ENCODE results near the gene PKN3. TPM values are rescaled to one million over a fixed set of nuclear protein-coding genes. Genes with fewer than 3 reads are reported as not detected.

Gene PKN3
- total RNA-seq, 2 experiments from 2014 or later: 0.95 to 1.9 TPM

DNA sequence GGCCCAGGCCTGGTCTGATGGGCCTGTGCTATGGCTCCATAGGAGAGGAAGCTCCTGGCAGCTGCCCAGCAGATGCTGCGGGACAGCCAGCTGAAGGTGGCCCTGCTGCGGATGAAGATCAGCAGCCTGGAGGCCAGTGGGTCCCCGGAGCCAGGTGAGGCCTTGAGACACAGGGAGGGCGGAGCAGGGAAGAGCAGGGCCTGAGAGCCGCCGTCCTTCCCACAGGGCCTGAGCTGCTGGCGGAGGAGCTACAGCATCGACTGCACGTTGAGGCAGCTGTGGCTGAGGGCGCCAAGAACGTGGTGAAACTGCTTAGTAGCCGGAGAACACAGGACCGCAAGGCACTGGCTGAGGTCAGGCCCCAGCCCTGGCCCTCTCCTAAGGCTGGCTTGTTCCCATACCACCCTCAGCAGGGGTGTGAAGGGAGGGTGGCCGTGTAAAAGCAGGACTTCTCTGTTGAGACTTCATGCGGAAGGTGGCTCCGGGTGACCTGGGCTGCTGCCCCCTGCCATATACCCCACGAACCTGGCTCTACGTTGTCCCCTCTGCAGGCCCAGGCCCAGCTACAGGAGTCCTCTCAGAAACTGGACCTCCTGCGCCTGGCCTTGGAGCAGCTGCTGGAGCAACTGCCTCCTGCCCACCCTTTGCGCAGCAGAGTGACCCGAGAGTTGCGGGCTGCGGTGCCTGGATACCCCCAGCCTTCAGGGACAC, 4.5 kb downstream of the PKN3 start:
- Histone ChIP-seq H3K4me3 (ENCODE audit: low read length) (no peak overlapping the region), H3K4me1 (ENCODE audit: insufficient read depth, low read length) (peaks cover 14% of the 10 kb centered on the region), H3K27ac (ENCODE audit: low read depth in 1 of 2, low read length in 2 of 2) (no peak overlapping the region), H3K9me3 (ENCODE audit: control insufficient read depth in 1 of 2, insufficient read depth in 1 of 2, low read length in 2 of 2) (peaks cover 0 to 3% of the 10 kb centered on the region in 2 experiments), H3K36me3 (ENCODE audit: insufficient read depth, low read length) (no peaks in the 10 kb centered on the region), H3K27me3 (ENCODE audit: control insufficient read depth in 1 of 2, insufficient read depth in 2 of 2, low read length in 2 of 2) (no peaks in the 10 kb centered on the region)
- no peak for ATAC-seq (ENCODE audit: poor library complexity)
- CTCF ChIA-PET: interaction anchor here (0.5 kb wide), 1 partner anchor 160 kb away, joined by 3 read pairs; no protein-coding TSS in a partner anchor
- H3K36me3 Mint-ChIP-seq (ENCODE audit: low read depth): no peaks in the 10 kb centered on the region
- H3K4me1 Mint-ChIP-seq (ENCODE audit: low read depth): peaks cover 11% of the 10 kb centered on the region
- H3K9me3 Mint-ChIP-seq: no peaks in the 10 kb centered on the region
- intact Hi-C loops (cut with DNase I, micrococcal nuclease): no loop called here
- no peak overlapping the region for H3K4me3 Mint-ChIP-seq
- TF ChIP-seq, protein P1, sequence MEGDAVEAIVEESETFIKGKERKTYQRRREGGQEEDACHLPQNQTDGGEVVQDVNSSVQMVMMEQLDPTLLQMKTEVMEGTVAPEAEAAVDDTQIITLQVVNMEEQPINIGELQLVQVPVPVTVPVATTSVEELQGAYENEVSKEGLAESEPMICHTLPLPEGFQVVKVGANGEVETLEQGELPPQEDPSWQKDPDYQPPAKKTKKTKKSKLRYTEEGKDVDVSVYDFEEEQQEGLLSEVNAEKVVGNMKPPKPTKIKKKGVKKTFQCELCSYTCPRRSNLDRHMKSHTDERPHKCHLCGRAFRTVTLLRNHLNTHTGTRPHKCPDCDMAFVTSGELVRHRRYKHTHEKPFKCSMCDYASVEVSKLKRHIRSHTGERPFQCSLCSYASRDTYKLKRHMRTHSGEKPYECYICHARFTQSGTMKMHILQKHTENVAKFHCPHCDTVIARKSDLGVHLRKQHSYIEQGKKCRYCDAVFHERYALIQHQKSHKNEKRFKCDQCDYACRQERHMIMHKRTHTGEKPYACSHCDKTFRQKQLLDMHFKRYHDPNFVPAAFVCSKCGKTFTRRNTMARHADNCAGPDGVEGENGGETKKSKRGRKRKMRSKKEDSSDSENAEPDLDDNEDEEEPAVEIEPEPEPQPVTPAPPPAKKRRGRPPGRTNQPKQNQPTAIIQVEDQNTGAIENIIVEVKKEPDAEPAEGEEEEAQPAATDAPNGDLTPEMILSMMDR (IDR thresholded peaks at IDR 0.05): no peak
- H3K27me3 Mint-ChIP-seq: no peaks in the 10 kb centered on the region
- no peak for DNase-seq
- POLR2A ChIA-PET: no interaction called here
- no peak overlapping the region for H3K27ac Mint-ChIP-seq

DNA sequence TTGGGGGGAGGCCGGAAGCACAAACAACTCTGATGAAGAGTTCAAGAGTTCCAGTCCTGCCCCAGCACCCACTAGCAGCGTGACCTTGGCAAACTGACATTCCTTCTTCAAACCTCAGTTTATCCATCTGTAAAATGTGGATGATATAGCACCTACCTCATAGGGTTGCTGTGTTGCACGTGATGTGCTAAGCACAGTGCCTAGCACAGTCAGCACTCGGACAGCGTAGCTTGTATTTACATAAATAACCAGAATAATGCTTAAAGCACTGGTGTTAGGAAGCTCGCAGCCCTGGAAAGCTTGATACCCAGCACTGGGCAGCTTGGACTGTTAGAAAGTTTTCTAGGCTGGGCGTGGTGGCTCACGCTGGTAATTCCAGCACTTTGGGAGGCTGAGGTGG, 5.1 kb downstream of the PKN3 start:
- no peak for ATAC-seq (ENCODE audit: poor library complexity)
- Histone ChIP-seq H3K9me3 (ENCODE audit: control insufficient read depth in 1 of 2, insufficient read depth in 1 of 2, low read length in 2 of 2) (peaks cover 0 to 3% of the 10 kb centered on the region in 2 experiments), H3K36me3 (ENCODE audit: insufficient read depth, low read length) (no peaks in the 10 kb centered on the region), H3K27ac (ENCODE audit: low read depth in 1 of 2, low read length in 2 of 2) (no peak overlapping the region), H3K4me1 (ENCODE audit: insufficient read depth, low read length) (peaks cover 9% of the 10 kb centered on the region), H3K27me3 (ENCODE audit: control insufficient read depth in 1 of 2, insufficient read depth in 2 of 2, low read length in 2 of 2) (no peaks in the 10 kb centered on the region), H3K4me3 (ENCODE audit: low read length) (no peak overlapping the region)
- DNase-seq: no peak
- intact Hi-C loops (cut with DNase I, micrococcal nuclease): no loop called here
- POLR2A ChIA-PET: no interaction called here
- Mint-ChIP-seq H3K4me1 (ENCODE audit: low read depth) (peaks cover 6% of the 10 kb centered on the region), H3K36me3 (ENCODE audit: low read depth) (no peaks in the 10 kb centered on the region), H3K4me3 (no peak overlapping the region), H3K9me3 (no peaks in the 10 kb centered on the region), H3K27ac (no peak overlapping the region), H3K27me3 (no peaks in the 10 kb centered on the region)
- TF ChIP-seq, protein P1 (IDR thresholded peaks at IDR 0.05): no peak
- CTCF ChIA-PET: no interaction called here

DNA sequence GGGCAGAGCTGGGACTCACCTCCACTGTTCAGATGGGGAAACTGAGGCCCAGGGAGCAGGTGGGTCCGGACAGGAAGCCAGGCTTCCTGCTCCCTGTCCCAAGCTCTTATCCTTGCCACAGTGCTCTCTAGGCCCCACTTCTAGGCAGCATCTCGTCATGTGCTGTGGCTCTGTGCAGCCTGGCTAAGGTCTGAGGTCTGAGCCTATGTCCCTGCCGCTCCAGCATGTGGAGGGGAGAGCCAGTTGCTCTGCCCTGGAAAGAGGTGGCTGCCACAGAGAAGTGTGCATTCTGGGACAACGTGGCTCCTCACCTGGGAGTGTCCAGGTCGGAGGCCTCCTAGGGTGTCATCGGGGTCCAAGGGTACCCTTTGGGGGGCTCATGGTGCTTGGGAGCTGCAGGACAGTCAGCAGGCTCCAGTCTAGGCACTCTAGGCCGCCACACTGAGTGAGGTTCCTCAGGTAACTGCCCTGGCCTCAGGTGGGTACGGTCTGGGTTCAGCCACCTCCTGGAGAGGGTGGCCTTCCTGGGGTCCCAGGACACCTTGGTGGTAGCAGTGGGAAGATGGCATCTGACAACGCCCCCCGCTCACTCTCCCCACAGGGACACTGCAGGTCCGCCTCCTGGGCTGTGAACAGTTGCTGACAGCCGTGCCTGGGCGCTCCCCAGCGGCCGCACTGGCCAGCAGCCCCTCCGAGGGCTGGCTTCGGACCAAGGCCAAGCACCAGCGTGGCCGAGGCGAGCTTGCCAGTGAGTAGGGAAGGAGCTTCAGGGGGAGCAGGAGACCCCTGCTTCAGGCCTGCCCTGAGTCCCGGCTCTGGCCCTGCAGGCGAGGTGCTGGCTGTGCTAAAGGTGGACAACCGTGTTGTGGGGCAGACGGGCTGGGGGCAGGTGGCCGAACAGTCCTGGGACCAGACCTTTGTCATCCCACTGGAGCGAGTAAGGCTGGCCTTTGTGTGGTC, 10.4 kb downstream of the PKN3 start:
- ChIA-PET POLR2A (no interaction called here), CTCF (no interaction called here)
- Histone ChIP-seq H3K4me1 (ENCODE audit: insufficient read depth, low read length) (no peaks in the 10 kb centered on the region), H3K4me3 (ENCODE audit: low read length) (no peak overlapping the region), H3K27me3 (ENCODE audit: control insufficient read depth in 1 of 2, insufficient read depth in 2 of 2, low read length in 2 of 2) (no peaks in the 10 kb centered on the region), H3K9me3 (ENCODE audit: control insufficient read depth in 1 of 2, insufficient read depth in 1 of 2, low read length in 2 of 2) (peaks cover 0 to 3% of the 10 kb centered on the region in 2 experiments), H3K27ac (ENCODE audit: low read depth in 1 of 2, low read length in 2 of 2) (no peak overlapping the region), H3K36me3 (ENCODE audit: insufficient read depth, low read length) (no peaks in the 10 kb centered on the region)
- Mint-ChIP-seq H3K4me1 (ENCODE audit: low read depth) (no peaks in the 10 kb centered on the region), H3K27me3 (no peaks in the 10 kb centered on the region), H3K9me3 (no peaks in the 10 kb centered on the region), H3K4me3 (no peak overlapping the region), H3K36me3 (ENCODE audit: low read depth) (no peaks in the 10 kb centered on the region), H3K27ac (no peak overlapping the region)
- ATAC-seq (ENCODE audit: poor library complexity) (no peak), DNase-seq (peak in 1 of 14 experiments; percentile 4)
- intact Hi-C loops (cut with DNase I, micrococcal nuclease): no loop called here
- TF ChIP-seq, protein P1 (IDR thresholded peaks at IDR 0.05): no peak

All from CD4-positive, alpha-beta T cell (primary cell).